Measurements from ENCODE around the gene IQCC.
"Not testable (repeated sequence)": the region's sequence is repeated elsewhere in the genome, so short reads cannot be mapped to it uniquely, and the experiment has no call there.

Gene IQCC

DNA sequence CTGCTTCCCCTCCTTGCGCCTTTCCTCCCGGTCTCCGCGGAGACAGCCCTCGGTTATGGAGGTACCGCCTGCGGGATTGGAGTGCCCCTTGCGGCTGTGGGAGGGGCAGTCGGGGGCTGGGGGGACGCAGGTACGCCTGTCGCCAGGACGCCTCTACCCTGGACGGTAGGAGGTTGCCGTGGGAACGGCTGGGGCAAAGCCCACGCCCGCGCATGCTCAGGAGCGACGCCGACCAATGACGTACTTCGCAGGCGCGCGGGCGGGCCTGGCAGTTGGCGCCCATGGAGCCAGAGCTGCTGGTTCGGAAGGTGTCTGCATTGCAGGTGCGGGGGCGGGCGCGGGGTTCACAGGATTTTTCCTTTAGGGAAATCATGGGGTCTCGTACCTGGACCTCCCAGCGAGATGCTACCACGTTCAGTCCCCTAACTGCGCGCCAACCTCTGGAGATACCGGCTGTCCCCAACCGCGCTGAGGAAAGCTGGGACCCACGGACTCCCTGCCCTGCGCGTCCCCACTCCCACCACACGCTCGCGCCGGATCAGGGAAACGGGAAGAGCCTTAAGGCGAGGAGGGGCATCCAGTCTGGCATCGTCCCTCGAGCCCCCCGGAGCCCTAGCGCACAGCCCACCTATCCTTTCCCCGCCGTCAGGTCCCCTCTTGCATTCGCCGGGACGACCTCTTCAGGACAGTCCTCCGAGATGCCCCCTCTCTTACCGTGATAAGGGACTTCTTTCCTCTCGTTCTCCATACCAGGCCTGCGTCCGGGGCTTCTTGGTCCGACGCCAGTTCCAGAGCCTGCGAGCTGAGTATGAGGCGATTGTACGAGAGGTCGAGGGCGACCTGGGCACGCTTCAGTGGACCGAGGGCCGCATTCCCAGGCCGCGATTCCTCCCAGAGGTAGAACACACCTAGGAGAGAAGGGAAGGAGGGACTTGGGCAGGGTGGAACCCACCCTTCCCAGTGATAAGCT is at the start of gene IQCC:
TSS of gene IQCC (plus strand) at position 271 of the 970 bp plus-strand sequence. CDS start at position 282, 11 bp downstream.
- peak; percentile 90 for DNase-seq (ENCODE audit: low spot score)

DNA sequence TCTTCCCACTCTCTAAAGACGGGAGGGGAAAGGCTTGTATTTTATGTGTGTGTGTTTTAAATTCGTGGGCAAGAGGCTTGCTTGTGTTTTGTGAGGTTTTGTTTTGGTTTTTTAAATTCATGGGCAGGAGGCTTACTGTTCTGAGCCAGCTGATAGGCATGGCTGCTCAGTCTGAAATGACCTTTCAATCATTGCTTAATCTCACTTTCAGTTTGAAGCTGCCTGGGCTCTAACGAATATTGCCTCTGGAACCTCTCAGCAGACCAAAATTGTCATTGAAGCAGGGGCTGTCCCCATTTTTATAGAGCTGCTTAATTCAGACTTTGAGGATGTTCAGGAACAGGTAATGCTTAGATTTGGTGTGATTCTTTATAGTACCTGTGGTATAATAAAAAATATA is 46.3 kb upstream of the IQCC start:
- no peak for DNase-seq (ENCODE audit: low spot score)

DNA sequence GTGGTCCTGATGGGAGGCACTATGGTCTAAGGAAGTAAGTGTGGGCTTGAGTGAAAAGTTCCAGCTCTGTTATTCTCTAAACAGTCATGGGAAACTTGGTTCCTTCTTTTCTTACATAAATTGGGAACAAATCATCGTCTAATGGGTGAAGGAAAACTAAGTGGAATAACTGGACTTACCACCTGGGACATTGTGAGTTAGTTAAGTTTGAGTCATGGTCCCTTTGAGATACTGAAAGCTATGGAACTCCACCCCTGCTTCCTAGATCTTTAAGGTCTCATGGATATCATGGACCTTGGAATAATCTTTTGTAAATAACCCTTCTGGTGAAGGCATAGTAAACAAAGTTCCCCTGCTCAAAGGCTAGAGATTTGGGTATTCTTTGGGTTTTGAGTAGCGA is 42.1 kb upstream of the IQCC start:
- DNase-seq (ENCODE audit: low spot score), result no peak

DNA sequence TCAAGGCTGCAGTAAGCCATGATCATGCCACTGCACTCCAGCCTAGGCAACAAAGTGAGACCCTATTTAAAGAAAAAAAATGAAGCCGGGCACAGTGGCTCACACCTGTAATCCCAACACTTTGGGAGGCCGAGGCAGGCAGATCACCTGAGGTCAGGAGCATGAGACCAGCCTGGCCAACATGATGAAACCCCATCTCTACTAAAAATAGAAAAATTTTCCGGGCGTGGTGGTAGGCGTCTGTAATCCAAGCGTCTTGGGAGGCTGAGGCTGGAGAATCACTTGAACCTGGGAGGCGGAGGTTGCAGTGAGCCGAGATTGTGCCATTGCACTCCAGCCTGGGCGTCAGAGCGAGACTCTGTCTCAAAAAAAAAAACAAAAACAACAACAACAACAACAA is 39.8 kb upstream of the IQCC start:
- DNase-seq (ENCODE audit: low spot score), result not testable (repeated sequence)

DNA sequence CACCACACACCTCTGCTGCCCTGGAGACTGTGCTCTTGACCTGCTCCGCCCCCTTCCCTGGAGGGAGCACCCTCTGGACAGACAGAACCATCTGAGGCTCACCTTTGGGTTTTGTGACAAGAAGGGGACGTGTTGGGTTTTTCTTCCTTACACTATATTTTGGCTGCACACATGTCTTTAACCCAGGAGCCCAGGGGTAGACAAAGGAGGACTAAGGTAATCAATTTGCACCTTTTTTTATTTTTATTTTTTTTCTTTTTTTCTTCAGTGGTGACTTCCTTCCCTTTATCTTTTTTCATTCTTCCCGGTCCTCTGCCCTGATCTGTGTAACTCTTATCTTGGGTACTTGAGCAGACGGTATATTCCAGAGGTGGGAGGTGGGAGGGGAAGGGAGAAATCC is 34.5 kb upstream of the IQCC start:
- no peak for DNase-seq (ENCODE audit: low spot score)

DNA sequence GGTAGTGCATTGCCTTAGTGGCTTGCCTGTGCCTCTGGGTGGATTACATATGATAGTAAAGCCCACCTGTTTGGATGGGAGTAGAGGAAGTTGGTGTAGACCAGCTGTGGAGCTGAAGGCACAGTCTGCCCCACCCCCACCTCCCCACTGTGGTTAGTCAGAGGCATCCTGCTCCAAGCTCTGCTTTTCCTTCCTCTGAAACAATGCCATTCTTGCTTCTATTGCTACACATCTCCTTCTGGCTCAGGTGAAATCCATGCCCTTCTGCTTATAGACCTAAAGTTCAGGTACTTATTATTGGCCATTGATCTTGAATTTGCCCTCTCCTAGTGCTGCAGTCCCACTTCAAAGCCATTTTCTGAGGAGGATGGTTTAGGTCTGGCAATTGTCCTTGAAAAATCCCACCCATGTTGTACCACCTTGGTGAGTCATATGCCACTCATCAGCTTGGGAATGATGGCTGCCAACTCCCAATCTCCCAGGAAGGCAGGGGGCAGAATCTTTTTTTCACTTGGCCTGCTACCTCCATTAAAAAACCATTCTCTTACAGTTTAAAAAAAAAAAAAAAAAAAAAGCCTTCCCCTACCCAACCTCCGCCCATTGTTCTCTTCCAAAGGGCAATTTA is 32.7 kb upstream of the IQCC start:
- no peak for DNase-seq (ENCODE audit: low spot score)

DNA sequence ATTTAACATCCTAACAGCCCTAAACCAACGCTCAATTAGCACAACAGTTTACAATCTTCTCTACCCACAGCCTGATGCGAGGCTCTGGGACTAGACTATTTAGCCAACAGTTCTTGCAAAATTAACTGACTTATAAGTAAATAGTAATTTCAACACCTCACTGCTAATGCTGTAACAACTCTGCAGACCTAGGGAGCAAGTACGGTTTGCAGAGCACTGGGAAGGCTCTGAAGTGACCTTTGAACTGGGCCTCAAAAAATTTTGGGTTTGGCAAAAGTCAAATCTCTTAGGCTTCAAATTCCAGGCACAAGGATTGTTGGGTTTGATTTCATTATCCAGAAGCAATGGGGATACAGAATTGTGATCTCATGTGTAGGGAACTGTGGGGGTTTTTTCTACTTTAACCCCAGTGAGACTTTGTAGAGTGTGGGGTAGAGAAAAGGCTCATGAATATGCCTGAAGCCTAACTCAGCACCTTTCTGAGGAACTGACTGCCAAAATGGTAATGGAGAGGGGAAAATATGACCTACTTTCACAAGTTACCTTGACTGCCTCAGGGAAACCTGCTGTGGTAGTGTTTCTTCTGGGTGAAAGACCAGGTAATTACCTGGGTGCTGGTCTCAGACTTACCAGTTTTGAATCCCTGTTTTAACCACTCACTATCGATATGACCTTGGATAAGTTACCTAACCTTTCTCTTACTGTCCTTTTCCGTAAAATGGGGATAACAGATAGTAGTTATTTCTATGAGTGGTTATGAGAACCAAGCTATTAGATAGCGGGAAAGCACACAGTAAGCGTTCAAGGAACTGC is 26.9 kb upstream of the IQCC start:
- no peak for DNase-seq (ENCODE audit: low spot score)

DNA sequence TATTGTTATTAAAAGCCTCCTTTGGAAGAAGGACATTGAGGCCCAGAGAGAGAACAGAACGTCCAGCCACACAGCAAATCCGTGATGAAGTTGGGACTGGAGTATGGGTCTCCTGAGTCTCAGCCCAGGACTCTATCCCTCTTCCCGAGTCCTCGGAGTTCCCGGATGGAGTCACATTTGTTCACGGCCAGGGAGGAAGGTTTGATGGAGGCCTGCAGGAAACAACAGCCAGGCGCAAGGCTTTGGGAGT is 26.4 kb upstream of the IQCC start:
- DNase-seq (ENCODE audit: low spot score), result no peak

DNA sequence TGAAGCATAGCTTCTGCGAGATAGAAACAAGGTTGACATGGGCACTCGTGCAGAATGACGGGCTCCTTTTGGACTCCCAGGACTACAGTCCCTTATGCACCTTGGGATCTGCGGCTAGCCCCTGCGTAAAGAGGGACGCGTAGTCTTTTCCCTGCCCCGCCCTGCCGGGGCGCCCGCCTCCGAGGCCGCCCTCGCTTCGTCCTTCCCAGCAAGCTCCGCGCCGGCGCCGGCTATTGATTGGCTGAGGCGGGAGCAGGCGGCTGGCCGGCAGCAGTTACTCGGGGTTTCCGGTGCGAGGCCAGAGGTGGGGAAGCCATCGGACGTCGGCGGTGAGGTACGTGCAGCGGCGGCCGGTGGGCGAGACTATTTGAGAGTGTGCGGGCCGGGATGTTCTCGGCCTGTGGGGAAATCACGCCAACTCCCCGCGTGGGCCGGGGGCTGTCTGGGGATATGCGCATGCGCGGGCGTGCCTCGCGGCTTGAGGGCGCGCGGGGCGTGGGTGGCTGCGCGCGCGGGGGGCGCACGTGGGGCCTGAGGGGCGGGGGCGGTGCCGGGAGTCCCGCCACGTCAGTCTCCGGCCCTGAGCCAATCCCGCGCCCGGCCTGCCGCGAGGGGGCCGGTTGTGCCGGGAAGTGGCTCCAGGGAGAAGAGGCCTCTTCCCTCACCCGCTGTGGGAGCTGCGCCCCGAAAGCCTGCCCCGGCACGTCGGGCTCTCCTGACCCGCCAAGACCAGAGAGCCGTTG is 25.9 kb upstream of the IQCC start, which contains the start of gene TXLNA:
TSS of gene TXLNA (plus strand) at position 233 of the 743 bp plus-strand sequence. CDS start 671 bp downstream, outside the sequence.
- DNase-seq (ENCODE audit: low spot score), result peak; percentile 96

DNA sequence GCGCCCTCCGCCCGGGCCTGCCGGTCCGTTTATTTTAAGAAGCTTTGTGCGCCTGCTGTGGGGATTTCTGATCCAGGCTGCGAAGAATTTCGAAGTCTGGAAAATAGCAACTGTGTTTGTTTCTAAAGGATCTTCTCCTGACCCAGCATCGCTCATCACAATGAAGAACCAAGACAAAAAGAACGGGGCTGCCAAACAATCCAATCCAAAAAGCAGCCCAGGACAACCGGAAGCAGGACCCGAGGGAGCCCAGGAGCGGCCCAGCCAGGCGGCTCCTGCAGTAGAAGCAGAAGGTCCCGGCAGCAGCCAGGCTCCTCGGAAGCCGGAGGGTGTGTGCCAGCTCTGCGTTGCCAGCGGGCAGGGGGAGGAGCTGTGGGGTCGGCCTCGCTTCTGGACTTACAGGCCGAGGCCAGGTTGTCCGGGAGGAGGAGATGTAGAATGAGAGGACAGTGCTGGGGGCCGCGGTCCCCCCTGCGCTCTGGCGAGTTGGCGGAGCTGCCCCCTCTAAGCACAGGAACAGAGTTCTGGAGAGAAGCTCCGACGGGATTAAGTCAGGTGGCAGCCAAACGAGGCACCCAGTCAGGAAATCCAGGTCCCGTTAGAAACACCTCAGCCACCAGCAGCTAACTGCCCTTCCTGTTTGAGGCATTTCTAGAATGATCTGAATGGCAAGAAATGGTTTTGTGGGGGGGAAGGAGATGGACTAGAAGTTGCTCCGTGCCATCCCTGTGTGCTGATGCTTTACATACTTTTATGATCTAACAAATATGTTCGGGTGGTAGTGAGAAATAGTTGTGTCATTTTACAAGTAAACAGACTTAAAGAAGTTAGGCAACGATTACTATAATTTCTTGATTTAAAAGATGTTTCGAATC is 25.0 kb upstream of the IQCC start:
- DNase-seq (ENCODE audit: low spot score), result peak; percentile 78

DNA sequence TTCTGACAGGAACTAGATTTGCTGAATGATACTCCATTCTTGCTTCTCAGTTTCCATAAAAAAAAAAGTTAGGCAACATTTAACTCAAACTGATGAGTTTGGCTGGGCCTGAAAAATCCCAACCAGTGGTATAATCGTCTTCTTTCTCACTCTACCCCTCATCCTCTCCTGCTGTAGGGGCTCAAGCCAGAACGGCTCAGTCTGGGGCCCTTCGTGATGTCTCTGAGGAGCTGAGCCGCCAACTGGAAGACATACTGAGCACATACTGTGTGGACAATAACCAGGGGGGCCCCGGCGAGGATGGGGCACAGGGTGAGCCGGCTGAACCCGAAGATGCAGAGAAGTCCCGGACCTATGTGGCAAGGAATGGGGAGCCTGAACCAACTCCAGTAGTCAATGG is 24.4 kb upstream of the IQCC start:
- DNase-seq (ENCODE audit: low spot score), result no peak

DNA sequence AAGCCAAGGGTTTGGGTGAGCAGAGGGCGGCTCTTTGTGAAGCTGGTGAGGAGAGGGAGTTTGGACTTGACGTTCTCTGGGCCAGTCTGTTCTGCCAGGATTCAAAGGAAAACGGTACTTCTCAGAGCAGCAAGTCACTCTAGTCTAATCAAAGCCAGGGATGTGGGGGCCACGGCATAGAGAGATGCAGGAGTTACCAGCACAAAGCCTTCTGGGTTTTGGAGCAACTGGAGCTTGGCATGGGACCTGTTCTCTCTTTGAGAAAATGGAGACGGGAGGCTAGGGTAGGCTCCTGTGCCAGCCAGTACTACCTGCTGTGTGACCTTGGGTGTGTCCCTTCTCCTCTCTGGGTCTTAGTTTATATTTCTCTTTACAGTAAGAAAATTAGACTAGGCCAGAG is 23.9 kb upstream of the IQCC start:
- no peak for DNase-seq (ENCODE audit: low spot score)

DNA sequence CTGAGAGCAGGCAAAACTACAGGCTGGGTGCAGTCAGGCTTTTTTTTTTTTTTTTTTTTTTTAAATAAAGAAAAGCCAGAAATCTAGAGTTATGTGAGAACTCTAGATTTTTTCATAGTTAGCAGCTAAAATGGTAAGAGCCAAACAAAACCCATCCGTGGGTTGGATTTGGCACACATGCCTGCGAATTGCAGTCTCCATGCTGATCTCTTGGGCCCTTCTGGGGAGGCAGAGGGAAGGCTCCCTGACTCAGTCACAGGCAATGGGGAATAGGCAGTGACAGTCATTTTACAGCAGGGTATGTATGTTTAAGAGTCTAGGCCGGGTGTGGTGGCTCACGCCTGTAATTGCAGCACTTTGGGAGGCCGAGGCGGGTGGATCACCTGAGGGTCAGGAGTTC is 23.4 kb upstream of the IQCC start:
- DNase-seq (ENCODE audit: low spot score), result no peak

DNA sequence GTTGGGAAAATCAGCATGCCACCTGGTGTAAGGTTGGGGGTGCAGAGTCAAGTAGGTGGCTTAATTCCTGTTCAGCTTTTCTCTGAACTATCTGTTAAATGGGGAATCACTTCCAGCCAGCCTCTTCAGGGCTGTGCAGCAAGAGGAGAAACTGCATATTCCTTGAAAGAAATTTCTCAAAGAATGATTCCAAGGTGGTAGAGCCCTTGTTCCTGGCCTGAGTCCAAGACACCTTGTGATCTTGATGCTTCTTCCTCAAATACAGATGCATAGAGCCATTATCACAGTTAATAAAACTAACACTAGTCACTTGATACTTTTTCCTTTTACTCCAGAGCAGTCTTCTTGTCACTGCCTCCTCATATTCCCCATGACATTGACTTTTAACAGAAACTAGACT is 20.8 kb upstream of the IQCC start:
- no peak for DNase-seq (ENCODE audit: low spot score)

DNA sequence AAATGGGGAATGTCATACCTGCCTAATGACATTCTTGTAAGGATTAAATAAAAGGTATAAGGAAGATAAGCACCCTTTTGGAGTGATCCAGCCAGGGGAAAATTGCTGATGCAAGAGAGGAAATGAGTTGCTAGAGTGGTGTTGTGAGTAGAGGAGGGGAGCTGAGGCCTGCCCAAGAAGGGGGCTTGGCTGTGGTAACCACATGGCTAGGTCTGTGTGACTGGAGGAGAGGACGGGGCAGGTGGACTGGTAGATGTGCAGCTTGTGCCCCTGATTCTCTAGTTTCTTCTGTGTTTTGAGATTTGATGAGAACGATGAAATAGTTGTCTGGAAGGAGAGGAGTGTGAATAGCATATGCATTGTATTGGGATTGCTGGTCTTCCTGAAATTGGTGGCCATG is 19.4 kb upstream of the IQCC start:
- DNase-seq (ENCODE audit: low spot score), result no peak

DNA sequence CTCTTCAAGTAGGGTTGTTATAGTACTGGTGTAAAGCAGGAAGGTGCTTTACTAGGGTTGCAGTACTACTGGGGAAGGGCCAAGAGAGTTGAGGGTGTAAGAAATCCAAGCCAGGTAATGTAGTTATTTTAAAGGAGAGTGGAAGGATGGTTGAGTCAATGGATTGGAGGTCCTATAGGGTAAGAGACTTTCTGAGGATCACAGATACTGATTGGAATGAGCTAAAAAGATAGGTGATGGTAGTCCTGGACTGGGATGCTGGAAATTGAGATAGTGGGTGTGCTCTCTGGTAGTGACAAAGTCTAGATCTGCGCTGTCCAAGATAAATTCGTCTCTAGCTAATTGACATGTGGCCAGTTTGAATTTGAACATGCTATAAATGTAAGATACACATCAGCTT is 19.0 kb upstream of the IQCC start:
- DNase-seq (ENCODE audit: low spot score), result no peak

DNA sequence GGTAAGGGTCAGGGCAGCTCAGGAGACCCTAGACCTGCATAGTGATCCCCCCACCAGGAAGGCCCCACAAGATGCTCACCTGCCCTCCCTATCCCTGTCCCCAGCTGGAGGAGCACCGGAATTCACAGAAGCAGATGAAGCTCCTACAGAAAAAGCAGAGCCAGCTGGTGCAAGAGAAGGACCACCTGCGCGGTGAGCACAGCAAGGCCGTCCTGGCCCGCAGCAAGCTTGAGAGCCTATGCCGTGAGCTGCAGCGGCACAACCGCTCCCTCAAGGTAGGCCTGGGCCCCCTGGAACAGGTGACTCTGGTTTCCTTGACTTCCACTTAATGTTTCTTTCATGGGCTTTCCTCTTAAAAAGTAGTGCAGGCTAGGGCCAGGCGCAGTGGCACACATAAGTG is 17.6 kb upstream of the IQCC start:
- no peak for DNase-seq (ENCODE audit: low spot score)

DNA sequence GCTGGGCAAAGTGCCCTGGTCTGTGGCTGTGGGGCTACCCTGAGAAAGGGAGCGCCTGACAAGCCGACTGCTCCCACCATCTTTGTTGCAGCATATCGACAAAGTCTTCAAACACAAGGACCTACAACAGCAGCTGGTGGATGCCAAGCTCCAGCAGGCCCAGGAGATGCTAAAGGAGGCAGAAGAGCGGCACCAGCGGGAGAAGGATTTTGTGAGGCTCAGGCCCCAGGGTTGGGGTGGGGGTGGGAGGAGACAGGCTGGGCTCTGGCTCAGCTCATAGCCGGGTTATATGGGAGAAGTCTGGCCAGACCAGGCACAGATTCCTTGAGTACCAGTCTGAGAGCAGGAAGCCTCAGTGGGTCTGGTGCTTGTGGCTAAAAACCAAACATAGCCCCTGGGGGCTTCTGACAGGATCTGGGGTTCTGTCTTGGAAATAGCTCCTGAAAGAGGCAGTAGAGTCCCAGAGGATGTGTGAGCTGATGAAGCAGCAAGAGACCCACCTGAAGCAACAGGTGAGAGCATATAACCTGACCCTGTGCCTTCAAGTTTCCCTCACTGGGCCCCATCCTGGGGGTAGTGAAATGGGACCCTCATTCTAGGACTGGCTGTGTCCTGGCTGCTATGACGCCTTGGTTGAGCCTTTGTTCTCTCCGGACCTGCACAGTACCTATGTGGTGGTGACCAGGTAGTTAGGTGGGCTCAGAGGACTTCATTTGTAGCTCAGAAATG is 13.1 kb upstream of the IQCC start:
- no peak for DNase-seq (ENCODE audit: low spot score)

DNA sequence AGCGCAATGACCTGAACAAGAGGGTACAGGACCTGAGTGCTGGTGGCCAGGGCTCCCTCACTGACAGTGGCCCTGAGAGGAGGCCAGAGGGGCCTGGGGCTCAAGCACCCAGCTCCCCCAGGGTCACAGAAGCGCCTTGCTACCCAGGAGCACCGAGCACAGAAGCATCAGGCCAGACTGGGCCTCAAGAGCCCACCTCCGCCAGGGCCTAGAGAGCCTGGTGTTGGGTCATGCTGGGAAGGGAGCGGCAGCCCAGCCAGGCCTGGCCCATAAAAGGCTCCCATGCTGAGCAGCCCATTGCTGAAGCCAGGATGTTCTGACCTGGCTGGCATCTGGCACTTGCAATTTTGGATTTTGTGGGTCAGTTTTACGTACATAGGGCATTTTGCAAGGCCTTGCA is 10.5 kb upstream of the IQCC start:
- DNase-seq (ENCODE audit: low spot score), result no peak

DNA sequence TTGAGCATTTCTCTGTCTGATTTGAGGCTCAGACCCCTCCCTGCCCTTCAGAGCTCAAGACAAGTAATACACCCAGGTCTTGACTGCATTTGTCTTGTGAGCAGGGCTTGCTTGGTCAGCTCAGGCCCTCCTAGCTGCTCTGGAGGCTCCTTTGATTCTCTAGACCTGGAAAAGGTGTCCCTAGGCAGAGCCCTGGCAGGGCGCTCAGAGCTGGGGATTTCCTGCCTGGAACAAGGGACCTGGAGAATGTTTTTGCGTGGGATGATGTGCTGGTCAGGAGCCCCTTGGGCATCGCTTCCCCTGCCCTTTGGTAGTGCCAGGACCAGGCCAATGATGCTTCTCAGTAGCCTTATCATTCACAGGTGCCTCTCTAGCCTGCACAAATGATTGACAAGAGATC is 9.9 kb upstream of the IQCC start:
- no peak for DNase-seq (ENCODE audit: low spot score)
